SH-SY5Y (cell line): ENCODE measurements around the gene CHRM1.

ENCODE experiments used
- GATA2 ChIP-seq: IDR thresholded peaks from 2 replicates; pipeline ENCODE4 v1.6.1; 2011; ENCODE audit warnings: mild to moderate bottlenecking, low read depth, low read length
- GATA3 ChIP-seq: IDR thresholded peaks from 2 replicates; pipeline ENCODE4 v1.6.1; 2011; ENCODE audit warnings: low read depth, mild to moderate bottlenecking, low read length, moderate library complexity

DNA sequence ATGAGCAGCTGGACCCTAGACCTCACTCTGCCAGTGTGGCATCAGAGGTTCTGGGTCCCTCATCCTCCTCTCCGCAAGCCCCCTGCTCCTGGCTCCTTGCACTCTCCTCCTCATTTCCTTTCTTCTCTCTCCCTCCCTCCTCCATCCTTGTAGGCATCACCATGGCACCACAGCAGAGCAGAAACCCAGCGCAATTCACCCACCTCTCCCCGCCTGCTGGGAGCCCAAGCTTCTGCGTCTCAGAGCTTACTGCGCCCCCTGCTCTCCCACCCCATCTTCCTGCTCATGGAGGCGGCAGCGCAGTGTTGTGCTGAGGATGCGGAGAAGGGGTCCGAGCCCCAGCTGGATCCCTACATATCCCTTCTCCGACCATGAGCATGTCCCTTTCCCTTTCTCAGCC lies 1.7 kb downstream of the CHRM1 start:
- no peak for TF ChIP-seq GATA2
- TF ChIP-seq GATA3, result no peak
